AG04450 (cell line): ENCODE data around the gene FARS2. TPM values are rescaled to one million over a fixed set of nuclear protein-coding genes. Genes with fewer than 3 reads are reported as not detected.

Experiments
- CTCF ChIA-PET: fragments of 300-600, 350-600 bp; formaldehyde crosslinking; extraction: SDS; loops from one replicate; lab custom pipeline; 2022; ENCODE audit warnings: antibody characterized with exemption, inconsistent platforms; lab: Charles Lee
- POLR2A ChIA-PET: fragments of 350-600 bp; formaldehyde crosslinking; extraction: SDS; loops from one replicate; lab custom pipeline; 2021; ENCODE audit warnings: antibody characterized with exemption, inconsistent platforms; lab: Yijun Ruan, JAX
- DNase-seq: peaks from one replicate; pipeline ENCODE4 v3.0.0-alpha.2; 2011; ENCODE audit warnings: low read depth, low spot score
- H3K27ac ChIP-seq: one replicate; pipeline ENCODE4 v1.5.1; 2012; ENCODE audit warnings: low read depth, low read length, control low read depth
- H3K27me3 ChIP-seq: one replicate; pipeline ENCODE4 v1.6.0; 2012; ENCODE audit warnings: low read length; ENCODE audit not compliant: control insufficient read depth, insufficient read depth
- H3K4me3 ChIP-seq: 2 replicates; pipeline ENCODE4 v1.5.1; 2011; ENCODE audit warnings: mild to moderate bottlenecking, low read depth, low read length, control low read depth
- H3K9me3 ChIP-seq: 2 replicates; pipeline ENCODE4 v1.5.1; 2012; ENCODE audit warnings: low read length; ENCODE audit not compliant: control insufficient read depth, insufficient read depth
- polyA plus RNA-seq: library from polyadenylated mRNA; depleted of rRNA; stranded (reverse); fragments of >200 nt; gene quantifications from 2 replicates; pipeline ENCODE4 v1.2.3, GENCODE V29; 2011
- TF ChIP-seq, protein P1 (sequence below): IDR thresholded peaks from 2 replicates; pipeline ENCODE4 v1.5.1; 2011; ENCODE audit warnings: low read depth, low read length, control low read depth, inconsistent platforms

The FARS2 gene
- polyA plus RNA-seq, 1 experiment: 14.0 TPM

DNA sequence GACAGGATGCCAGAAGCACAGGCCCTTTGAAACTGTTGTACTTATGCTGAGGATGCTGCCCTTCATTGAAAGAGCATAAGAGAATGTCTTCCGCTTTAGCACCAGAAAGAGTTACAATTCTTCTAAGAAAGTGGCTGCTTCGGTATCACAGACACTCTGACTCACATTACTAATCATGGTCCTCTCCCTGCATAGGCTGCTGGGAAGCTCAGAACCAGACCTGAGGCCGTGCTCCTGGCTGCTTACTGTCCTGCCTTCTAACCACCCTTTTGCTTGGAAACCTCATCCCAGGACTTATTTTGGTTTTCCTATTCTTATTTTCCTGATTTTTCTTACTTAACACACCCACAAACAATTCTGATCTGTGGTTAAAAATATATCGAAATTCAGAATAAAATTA is 23.5 kb upstream of the FARS2 start:
- TF ChIP-seq, protein P1, sequence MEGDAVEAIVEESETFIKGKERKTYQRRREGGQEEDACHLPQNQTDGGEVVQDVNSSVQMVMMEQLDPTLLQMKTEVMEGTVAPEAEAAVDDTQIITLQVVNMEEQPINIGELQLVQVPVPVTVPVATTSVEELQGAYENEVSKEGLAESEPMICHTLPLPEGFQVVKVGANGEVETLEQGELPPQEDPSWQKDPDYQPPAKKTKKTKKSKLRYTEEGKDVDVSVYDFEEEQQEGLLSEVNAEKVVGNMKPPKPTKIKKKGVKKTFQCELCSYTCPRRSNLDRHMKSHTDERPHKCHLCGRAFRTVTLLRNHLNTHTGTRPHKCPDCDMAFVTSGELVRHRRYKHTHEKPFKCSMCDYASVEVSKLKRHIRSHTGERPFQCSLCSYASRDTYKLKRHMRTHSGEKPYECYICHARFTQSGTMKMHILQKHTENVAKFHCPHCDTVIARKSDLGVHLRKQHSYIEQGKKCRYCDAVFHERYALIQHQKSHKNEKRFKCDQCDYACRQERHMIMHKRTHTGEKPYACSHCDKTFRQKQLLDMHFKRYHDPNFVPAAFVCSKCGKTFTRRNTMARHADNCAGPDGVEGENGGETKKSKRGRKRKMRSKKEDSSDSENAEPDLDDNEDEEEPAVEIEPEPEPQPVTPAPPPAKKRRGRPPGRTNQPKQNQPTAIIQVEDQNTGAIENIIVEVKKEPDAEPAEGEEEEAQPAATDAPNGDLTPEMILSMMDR: no peak
- no peak for DNase-seq
- Histone ChIP-seq H3K27me3 (no peaks in the 10 kb centered on the region), H3K9me3 (no peaks in the 10 kb centered on the region), H3K27ac (no peak overlapping the region), H3K4me3 (no peak overlapping the region)
- ChIA-PET CTCF (no interaction called here), POLR2A (no interaction called here)

DNA sequence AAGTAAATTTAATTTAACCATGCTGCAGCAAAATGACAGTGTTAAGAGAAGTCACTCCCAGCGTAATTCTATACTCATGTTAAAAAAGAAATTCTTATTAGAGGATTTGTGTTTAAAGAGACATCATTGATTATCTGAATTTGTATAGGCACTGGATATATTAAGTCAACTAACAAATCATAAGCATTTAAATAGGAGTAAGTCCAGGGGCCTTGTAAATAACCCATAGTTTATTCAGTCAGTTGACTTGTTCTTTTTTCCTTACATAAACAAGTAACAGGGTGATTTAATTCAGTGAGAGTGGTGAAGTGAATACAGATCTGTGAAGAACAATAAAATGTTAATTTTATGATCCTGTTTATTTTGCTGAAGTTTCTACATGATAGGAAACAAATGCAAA is 23.0 kb upstream of the FARS2 start:
- H3K27ac ChIP-seq: no peak overlapping the region
- CTCF ChIA-PET: no interaction called here
- H3K9me3 ChIP-seq: no peaks in the 10 kb centered on the region
- no peaks in the 10 kb centered on the region for H3K27me3 ChIP-seq
- TF ChIP-seq, protein P1: no peak
- DNase-seq: no peak
- POLR2A ChIA-PET: no interaction called here
- no peak overlapping the region for H3K4me3 ChIP-seq

DNA sequence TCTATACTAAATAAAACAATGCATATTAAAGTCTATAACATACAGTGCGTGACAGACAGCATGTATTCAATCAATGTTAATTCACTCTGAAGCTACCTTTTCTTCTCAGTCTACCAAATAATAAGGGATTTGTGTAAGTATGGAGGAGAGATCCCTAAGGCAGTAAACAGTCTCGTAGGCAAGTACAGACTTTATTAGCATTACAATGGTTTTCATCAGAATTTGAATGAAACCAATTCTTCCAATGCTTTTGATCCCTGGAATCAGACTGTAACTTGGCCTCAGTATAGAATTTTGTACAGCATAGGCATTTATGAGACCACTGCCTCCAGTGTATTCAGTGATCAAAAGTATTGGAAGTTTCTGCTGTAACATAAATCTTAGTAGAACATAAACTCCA is 20.1 kb upstream of the FARS2 start:
- H3K9me3 ChIP-seq: no peaks in the 10 kb centered on the region
- TF ChIP-seq, protein P1: no peak
- no peak overlapping the region for H3K27ac ChIP-seq
- ChIA-PET CTCF (interaction anchor here (1.0 kb wide), 1 partner anchor 97 kb away, joined by 4 read pairs; no protein-coding TSS in a partner anchor), POLR2A (no interaction called here)
- H3K4me3 ChIP-seq: no peak overlapping the region
- DNase-seq: no peak
- H3K27me3 ChIP-seq: no peaks in the 10 kb centered on the region

DNA sequence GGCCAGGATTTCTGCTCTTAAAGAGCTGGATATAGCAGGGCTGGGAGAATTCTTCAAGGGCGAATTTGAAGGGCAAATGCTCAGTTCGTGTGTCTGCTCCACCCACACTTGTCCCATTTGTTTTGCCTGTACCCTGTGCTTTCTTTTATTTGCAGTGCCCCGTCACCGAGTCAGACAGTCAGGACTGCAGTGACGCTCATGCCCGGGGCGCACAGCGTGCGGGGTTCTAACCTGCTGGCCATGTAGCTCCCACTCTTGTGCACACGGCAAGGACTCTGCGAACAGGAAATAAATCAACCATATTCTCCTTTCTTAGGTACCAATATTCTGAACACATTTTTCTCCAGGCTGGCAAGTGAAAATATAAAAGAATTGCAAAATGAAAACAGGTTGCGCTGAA is 18.2 kb upstream of the FARS2 start:
- Histone ChIP-seq H3K4me3 (no peak overlapping the region), H3K27ac (no peak overlapping the region), H3K9me3 (no peaks in the 10 kb centered on the region), H3K27me3 (no peaks in the 10 kb centered on the region)
- TF ChIP-seq, protein P1: no peak
- CTCF ChIA-PET: no interaction called here
- POLR2A ChIA-PET: no interaction called here
- DNase-seq: no peak

DNA sequence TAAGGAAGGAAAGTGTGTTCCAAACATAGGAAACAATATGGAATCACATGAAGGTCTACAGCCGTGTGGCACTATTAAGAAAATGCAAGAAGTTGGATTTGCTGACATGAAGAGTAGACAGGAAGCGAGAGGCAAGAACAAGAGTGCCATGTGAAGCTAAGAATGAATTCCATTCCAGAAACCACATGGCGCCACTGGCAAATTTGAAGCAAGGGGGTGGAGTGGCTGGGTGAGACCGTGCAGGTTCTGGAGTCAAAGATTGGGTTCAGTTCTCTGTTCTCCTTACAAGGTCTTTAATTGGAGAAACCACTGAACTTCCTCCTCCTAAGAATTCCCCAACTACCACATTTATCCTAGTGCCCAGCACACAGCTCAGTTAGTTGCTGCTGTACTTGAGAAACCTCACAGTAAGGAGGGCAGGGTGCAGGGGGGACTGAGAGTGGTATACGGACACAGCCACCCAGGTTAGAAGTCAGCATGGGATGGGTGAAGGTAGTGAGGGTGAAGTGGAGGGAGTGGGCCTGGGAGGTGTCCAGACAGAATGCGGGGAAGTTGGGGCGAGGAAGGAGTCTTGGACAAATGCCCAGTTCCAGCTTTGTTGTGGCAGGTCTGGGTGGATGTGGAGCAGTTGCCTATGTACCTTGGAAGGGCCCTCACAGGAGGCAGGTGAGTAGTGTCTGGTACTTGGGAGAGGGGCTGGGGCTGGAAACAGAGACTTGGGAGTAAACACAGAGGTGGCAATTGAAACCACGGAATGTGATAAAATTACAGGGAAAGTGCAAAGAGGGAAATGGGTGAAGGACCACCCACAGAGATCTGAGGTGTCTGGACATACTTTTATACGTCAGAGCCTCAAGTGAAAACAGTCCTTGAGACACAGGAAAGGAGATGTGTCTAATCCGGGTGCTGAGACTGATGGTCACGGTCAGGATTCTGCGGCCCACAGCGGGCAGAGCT is 14.9 kb upstream of the FARS2 start:
- TF ChIP-seq, protein P1: no peak
- no peak overlapping the region for H3K27ac ChIP-seq
- H3K4me3 ChIP-seq: no peak overlapping the region
- no peak for DNase-seq
- no peaks in the 10 kb centered on the region for H3K9me3 ChIP-seq
- ChIA-PET CTCF (interaction anchor here (1.3 kb wide), 1 partner anchor 103 kb away, joined by 3 read pairs; no protein-coding TSS in a partner anchor), POLR2A (no interaction called here)
- H3K27me3 ChIP-seq: no peaks in the 10 kb centered on the region
